ENCODE results near the gene CD9.

DNA sequence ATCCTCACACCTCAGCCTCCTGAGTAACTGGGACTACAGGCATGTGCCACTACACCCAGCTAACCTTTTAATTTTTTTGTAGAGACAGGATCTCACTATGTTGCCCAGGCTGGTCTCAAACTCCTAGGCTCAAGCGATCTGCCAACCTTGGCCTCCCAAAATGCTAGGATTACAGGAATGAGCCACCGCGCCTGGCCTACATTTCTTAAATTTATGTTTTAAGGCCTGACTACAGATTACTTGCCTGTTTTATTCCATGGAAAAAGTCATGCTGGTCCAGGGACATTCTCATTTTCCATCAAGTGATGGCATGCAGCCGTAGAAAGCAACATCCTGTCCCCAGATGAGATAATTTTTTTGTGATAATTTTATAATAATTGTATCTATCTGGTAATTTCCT lies 6.1 kb downstream of the CD9 start:
- TF ChIP-seq POLR2A (IDR thresholded peaks at IDR 0.05) (no peak), EP300 (IDR thresholded peaks at IDR 0.05) (no peak)
- TF ChIP-seq, protein P1, sequence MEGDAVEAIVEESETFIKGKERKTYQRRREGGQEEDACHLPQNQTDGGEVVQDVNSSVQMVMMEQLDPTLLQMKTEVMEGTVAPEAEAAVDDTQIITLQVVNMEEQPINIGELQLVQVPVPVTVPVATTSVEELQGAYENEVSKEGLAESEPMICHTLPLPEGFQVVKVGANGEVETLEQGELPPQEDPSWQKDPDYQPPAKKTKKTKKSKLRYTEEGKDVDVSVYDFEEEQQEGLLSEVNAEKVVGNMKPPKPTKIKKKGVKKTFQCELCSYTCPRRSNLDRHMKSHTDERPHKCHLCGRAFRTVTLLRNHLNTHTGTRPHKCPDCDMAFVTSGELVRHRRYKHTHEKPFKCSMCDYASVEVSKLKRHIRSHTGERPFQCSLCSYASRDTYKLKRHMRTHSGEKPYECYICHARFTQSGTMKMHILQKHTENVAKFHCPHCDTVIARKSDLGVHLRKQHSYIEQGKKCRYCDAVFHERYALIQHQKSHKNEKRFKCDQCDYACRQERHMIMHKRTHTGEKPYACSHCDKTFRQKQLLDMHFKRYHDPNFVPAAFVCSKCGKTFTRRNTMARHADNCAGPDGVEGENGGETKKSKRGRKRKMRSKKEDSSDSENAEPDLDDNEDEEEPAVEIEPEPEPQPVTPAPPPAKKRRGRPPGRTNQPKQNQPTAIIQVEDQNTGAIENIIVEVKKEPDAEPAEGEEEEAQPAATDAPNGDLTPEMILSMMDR (IDR thresholded peaks at IDR 0.05), result no peak
